BE2C (cell line): ENCODE data around the gene MXD4.
A peak's percentile ranks its signal among the peaks of the same experiment; 100 is the strongest.

Source experiments
- DNase-seq: peaks from one replicate; pipeline ENCODE4 v3.0.0-alpha.2; 2020
- H3K27me3 ChIP-seq: fragments of 250-450 bp; sonication (Bioruptor Pico); 2 replicates; pipeline ENCODE4 v1.5.1; 2020; ENCODE audit warnings: mild to moderate bottlenecking
- H3K36me3 ChIP-seq: fragments of 250-450 bp; sonication (Bioruptor Pico); 2 replicates; pipeline ENCODE4 v1.5.1; 2020; ENCODE audit warnings: mild to moderate bottlenecking
- H3K4me1 ChIP-seq: fragments of 250-450 bp; sonication (Bioruptor Pico); 2 replicates; pipeline ENCODE4 v1.5.1; 2020
- H3K4me3 ChIP-seq: 2 replicates; pipeline ENCODE4 v1.5.1; 2011; ENCODE audit warnings: low read depth, low read length
- H3K9me3 ChIP-seq: fragments of 250-450 bp; sonication (Bioruptor Pico); 2 replicates; pipeline ENCODE4 v1.5.1; 2020
- TF ChIP-seq, protein P1 (sequence below): IDR thresholded peaks from 2 replicates; pipeline ENCODE4 v1.5.1; 2012; ENCODE audit warnings: mild to moderate bottlenecking, low read depth, low read length

The MXD4 gene

DNA sequence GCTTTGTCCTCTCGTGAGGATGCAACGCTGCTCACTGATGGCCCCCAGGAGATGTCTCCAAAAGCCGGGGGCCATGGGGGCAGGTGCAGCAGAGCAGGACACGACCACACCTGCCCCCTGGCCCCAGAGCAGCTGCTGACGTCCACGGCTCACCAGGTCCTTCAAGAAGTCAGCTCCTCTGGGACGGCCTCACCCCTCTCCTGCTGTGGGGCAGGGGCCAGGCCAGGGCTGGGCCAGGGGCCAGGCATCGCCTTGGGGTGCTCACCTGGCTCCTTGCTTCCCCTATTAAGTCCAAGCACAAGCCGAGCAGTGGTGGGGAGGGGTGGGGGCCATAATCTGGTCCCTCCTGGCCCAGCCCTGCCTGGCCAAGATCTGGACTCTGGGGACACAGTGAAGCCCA, 28.6 kb upstream of the MXD4 start:
- H3K27me3 ChIP-seq = 0 out of 2 replicates have a peak, but pooled peaks cover 2% of the 10 kb centered on the region
- H3K9me3 ChIP-seq = no peaks in the 10 kb centered on the region
- TF ChIP-seq, protein P1, sequence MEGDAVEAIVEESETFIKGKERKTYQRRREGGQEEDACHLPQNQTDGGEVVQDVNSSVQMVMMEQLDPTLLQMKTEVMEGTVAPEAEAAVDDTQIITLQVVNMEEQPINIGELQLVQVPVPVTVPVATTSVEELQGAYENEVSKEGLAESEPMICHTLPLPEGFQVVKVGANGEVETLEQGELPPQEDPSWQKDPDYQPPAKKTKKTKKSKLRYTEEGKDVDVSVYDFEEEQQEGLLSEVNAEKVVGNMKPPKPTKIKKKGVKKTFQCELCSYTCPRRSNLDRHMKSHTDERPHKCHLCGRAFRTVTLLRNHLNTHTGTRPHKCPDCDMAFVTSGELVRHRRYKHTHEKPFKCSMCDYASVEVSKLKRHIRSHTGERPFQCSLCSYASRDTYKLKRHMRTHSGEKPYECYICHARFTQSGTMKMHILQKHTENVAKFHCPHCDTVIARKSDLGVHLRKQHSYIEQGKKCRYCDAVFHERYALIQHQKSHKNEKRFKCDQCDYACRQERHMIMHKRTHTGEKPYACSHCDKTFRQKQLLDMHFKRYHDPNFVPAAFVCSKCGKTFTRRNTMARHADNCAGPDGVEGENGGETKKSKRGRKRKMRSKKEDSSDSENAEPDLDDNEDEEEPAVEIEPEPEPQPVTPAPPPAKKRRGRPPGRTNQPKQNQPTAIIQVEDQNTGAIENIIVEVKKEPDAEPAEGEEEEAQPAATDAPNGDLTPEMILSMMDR = no peak
- DNase-seq = peak; percentile 7
- no peak overlapping the region for H3K4me3 ChIP-seq
- peaks cover 21% of the 10 kb centered on the region for H3K4me1 ChIP-seq
- H3K36me3 ChIP-seq = no peaks in the 10 kb centered on the region

DNA sequence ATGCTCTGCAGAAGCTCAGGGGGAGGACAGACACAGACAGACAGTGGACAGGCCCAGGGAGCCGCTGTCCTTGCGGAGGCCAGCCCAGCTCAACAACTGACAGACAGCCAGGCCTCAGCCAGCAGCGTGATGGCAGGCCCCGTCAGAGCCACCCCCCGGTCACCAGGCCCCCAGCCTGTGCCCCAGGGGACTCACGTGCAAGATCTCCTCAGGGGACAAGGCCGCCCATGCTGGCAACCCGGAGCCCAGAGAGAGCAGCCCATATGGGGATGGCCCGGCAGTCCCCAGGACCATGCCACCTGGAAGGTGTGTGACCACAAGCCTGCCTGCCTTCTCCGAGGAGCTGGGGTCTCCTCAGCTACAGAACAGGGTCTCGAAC, 28.0 kb upstream of the MXD4 start:
- 0 out of 2 replicates have a peak, but pooled peaks cover 2% of the 10 kb centered on the region for H3K27me3 ChIP-seq
- no peak overlapping the region for H3K4me3 ChIP-seq

DNA sequence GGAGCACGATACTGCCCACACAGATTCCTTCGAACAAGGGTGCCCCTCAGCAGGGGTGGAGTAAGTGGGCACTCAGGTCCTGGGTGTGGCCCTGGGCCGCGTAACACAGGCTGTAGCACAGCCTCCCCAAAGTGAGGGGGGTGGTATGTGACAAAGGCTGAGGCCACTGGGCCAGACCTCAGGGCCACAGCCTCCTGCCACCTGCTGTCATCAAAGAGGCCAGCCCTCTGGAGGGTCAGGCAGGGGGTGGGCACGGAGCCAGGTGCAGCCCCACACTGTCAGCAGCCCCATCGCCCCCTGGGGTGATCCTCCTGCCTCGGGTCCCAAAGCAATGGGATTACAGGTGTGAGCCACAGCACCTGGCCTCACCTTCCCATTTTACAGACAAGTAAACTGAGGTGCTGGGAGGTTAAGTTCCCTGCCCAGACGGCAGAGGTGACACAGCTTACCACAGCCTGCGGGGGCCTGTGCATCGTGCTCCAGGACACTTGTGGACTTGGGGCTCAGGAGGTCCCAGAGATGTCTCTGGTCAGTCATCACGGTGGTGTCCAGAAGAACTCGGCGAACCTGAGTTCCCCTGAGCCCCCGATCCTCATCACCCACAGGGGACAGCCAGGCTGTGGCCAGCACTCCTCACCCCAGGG, 27.5 kb upstream of the MXD4 start:
- Histone ChIP-seq H3K9me3 (no peaks in the 10 kb centered on the region), H3K27me3 (0 out of 2 replicates have a peak, but pooled peaks cover 2% of the 10 kb centered on the region), H3K36me3 (no peaks in the 10 kb centered on the region), H3K4me3 (no peak overlapping the region), H3K4me1 (peaks cover 21% of the 10 kb centered on the region)
- no peak for DNase-seq
- TF ChIP-seq, protein P1 = no peak

More for the DNA sequence above, 28.0 kb upstream of the MXD4 start:
- no peaks in the 10 kb centered on the region for H3K36me3 ChIP-seq
- no peaks in the 10 kb centered on the region for H3K9me3 ChIP-seq
- peaks cover 21% of the 10 kb centered on the region for H3K4me1 ChIP-seq
- TF ChIP-seq, protein P1 = no peak
- peak; percentile 30 for DNase-seq

DNA sequence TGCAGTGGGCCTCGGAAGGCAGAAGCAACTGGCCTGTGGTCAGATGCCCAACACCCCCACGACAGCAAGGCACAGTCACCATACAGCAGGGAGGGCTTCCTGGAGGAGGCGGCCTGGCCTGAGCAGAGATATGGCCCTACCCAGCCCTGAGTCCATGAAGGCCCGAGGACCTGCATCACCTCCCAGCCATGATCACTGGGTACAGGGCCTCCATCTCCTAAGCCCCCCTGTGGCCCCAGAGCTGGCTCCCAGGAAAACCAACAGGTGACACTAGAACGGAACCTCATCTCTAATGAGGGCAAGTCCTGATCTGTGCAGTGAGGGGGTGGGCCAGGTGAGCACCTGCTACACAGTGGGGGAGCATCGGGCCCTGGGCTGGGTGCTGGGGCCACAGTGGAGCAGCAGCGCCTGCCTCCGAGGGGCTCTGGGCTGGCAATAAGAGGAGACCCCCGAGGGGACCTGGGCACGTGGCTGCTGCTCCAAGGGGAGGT, 26.2 kb upstream of the MXD4 start:
- peaks cover 18% of the 10 kb centered on the region for H3K4me1 ChIP-seq
- no peaks in the 10 kb centered on the region for H3K9me3 ChIP-seq
- no peak for DNase-seq
- H3K4me3 ChIP-seq = no peak overlapping the region
- H3K27me3 ChIP-seq = 0 out of 2 replicates have a peak, but pooled peaks cover 2% of the 10 kb centered on the region
- TF ChIP-seq, protein P1 = no peak
- no peaks in the 10 kb centered on the region for H3K36me3 ChIP-seq

DNA sequence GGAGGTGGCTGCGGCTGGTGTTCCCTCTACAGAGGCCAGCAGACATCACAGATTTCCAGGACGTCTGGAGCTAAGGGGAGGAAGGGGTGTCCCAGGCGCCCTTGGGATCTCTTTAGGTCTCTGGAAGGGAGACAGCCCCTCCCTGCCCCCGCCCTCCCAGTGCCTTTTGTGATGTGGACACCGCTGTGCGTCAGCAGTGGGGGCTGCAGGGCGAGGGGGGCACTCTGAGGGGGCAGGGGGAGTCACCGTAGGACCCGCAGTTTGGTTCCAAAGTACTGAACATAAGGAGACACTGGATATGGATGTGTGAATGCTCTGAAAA, 25.6 kb upstream of the MXD4 start:
- TF ChIP-seq, protein P1 = no peak
- peak; percentile 4 for DNase-seq
- Histone ChIP-seq H3K27me3 (0 out of 2 replicates have a peak, but pooled peaks cover 2% of the 10 kb centered on the region), H3K36me3 (no peaks in the 10 kb centered on the region), H3K4me1 (peaks cover 15% of the 10 kb centered on the region), H3K9me3 (no peaks in the 10 kb centered on the region), H3K4me3 (no peak overlapping the region)

DNA sequence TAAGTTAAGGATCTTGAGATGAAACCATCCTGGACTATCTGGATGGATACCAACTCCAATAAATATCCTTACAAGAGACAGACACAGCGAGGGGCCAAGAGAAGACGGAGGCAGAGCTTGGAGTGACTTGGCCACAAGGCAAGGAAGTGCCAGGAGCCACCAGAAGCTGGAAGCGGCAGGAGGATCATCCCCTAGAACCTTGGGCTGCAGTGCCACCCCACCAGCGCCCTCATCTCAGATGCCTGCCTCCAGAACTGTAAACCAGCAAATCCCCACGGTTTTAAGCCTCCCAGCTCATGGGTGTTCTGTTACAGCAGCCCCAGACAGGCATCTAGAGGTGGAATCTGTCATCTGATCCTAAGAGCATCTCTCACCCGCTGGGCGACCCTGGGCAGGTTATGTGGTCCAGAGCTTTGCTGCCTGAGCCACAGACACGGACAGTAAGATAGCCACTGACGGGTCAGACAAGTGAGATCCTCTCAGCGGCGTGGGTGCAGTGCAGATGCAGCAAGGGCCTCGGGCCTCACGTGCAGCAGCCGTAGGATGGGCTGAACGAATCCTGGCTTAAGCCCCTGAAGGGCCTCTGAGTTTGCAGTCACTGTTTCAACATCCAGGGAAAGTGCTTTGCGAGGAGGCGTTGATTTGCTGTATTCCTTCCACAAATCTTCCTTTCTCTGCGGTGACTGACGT, 25.1 kb upstream of the MXD4 start:
- Histone ChIP-seq H3K4me3 (no peak overlapping the region), H3K9me3 (no peaks in the 10 kb centered on the region), H3K27me3 (no peaks in the 10 kb centered on the region), H3K4me1 (peaks cover 10% of the 10 kb centered on the region), H3K36me3 (no peaks in the 10 kb centered on the region)
- TF ChIP-seq, protein P1 = no peak
- DNase-seq = peak; percentile 11
